Stimulated activated CD8-positive, alpha-beta memory T cell treated with anti-CD3 and anti-CD28 coated beads, Interleukin-15, amount 100 ng/mL, for 24 hours (primary cell): Measurements from ENCODE around the gene LBX1.
"Not testable (repeated sequence)": the region's sequence is repeated elsewhere in the genome, so short reads cannot be mapped to it uniquely, and the experiment has no call there.

Experiments used
- DNase-seq: peaks from one replicate; pipeline ENCODE4 v3.0.0-alpha.2; 2020; ENCODE audit warnings: low read depth

The LBX1 gene

DNA sequence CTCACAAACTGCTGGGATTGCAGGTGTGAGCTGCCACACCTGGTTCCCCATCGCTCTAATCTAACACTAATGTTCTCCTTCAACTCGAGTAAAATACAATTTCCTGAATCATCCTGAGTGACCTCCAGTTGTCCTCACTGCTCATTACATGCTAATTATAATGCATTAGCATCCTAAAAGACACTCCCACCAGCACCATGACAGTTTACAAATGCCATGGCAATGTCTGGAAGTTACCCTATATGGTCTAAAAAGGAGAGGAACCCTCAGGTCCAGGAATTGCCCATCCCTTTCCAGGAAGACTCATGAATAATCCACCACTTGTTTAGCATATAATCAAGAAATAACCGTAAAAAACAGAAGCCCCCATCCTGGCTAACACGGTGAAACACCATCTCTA lies 26.6 kb downstream of the LBX1 start:
- not testable (repeated sequence) for DNase-seq

DNA sequence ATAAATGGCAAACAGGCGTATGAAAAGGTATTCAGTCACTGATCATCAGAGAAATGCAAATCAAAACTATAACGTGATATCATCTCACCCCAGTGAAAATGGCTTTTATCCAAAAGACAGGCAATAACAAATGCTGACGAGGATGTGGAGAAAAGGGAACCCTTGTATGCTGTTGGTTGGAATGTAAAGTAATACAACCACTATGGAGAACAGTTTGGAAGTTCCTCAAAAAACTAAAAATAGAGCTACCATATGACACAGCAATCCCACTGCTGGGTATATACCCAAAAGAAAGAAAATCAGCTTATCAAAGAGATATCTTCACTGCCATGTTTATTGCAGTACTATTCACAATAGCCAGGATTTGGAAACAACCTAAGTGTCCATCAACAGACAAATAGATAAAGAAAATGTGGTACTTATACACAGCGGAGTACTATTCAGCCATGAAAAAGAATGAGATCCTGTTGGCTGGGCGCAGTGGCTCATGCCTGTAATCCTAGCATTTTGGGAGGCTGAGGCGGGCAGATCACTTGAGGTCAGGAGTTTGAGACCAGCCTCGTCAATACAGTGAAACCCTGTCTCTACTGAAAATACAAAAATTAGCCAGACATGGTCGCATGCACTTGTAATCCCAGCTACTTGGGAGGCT lies 30.8 kb downstream of the LBX1 start:
- DNase-seq = not testable (repeated sequence)

DNA sequence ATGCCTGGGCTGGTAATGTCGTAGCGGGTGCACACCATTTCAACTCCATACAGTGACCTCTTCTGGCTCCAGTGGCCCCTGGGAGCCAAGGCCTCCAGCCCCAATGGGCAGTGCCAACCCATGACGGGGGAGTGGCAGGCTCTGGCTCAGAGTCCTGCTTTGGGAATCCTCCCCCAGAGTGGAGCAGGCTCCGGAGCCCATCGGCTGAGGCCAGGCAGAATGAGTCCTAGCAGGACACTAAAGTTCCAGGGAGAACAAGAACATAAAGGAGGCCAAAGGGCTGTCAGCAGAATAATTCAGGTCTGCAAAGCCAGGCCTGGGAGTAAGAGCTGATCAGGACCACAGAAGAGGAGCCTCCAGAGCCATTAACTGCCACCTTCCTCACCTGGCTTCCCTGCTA lies 33.3 kb downstream of the LBX1 start:
- no peak for DNase-seq

DNA sequence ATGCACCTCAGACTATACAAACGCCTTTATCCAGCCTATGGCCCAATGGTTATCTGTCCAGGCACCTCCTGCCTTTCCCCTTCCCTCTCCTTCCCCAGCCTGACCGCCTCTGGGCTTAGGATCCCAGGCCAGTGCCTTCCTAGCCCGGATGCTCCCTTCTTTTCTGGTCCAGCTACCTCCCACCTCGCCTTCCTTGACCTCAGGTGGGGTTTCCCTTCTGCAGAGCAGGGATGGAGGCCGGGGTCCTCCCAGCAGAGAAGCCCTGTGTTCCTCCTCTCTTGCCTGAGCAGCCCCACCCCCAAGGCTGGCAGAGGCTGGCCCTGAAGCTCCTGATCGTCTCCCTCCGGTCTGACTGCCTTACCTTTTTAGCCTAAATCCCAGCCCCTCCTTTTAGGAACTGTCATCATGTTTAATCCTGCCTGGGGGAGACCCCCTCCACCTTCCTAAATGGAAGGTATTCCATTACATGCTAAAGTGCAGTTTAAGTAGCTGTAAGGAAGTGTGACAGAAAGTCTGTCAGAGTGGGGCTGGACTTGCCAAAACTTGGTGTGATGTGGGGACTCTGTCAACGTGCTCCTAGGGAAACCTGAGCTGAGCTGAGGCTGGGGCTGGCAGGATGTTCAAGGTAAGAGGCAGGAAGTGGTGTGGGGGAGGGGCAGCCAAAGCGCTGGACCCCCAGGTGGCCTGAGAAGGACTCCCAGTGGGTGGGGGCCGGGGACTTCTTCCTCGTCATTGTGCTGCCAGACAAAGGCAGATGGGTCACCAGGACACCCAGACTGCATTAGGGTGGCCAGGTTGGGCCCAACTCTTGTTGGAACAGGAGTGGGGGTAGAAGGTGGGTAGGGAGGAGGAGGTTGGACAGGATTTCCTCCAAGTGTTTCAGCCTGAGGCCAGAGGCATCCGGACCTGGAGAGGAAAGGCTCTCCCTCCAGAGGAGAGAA lies 39.5 kb downstream of the LBX1 start:
- no peak for DNase-seq

DNA sequence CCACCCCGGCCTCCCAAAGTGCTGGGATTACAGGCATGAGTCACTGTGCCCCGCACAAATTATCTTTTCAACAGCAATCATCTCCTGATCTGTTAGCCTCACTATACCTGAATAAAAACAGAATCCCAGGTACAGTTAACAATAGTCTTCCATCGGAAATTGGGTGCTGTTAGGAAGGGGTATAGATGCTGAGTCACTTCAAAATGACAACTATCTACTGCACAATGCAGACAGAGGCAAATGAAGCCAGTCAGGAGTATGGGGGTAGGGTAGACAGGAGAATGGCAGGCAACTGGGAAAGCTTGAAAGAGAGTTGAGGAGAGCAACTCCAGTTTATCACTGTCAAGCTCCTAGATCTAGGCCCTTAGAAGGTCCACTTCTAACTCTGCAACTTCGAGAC lies 40.3 kb downstream of the LBX1 start:
- no peak for DNase-seq

DNA sequence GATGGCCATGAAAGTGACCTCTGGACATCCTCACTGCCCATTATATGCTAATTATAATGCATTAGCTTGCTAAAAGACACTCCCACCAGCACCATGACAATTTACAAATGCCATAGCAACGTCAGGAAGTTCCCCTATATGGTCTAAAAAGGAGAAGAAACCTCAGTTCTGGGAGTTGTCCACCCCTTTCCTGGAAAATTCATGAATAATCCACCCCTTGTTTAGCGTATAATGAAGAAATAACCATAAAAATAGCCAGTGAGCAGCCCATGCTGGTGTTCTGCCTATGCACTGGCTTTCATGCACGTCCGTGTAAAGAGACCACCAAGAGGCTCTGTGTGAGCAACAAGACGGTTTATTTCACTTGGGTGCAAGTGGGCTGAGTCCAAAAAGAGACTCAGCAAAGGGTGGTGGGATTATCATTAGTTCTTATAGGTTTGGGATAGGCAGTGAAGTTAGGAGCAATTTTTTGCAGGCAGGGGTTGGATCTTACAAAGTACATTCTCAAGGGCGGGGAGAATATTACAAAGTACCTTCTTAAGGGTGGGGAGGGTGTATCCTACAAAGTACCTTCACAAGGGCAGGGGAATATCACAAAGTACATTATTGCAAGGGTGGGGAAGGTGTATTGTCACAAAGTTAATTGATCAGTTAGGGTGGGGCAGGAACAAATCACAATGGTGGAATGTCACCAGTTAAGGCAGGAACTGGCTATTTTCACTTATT lies 45.6 kb downstream of the LBX1 start:
- no peak for DNase-seq

DNA sequence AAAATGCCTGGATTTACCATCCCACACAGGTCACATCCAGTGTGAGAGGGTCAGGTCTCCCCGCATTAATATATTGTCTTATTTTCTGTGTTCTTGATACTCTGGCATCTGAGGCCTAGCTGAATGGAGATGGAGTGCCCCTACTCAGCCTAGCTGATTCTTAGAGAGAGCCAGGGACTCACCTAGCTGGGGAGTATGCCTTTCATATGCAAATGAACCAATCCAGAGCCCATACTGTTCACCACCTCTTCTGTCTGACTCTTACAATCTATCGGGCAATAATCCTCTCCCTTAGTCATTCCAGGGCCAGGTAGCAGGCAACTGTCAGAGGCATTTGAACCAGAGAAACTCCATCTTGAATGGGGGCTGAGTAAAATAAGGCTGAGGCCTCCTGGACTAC lies 46.3 kb downstream of the LBX1 start:
- DNase-seq = no peak
